HG03457 (cell line): ENCODE results near the gene MLLT6.

Source experiments
- ATAC-seq: cut with Tn5 transposase; IDR thresholded peaks from one replicate; pipeline ENCODE4 v1.9.1; 2021; ENCODE audit warnings: moderate number of reproducible peaks; ENCODE audit not compliant: unreplicated experiment

The MLLT6 gene

GRCh38 chr17:38674749-38675615 lies 30.1 kb upstream of the MLLT6 start, which contains the start of gene EPOP:
TSS of gene EPOP (minus strand) at chr17:38674957. CDS start at chr17:38674495, 462 bp downstream.
- no peak for ATAC-seq

- no peak for ATAC-seq
These were observed 28.2 kb upstream of the MLLT6 start for GRCh38 chr17:38676706-38677504.

GRCh38 chr17:38677819-38678218 lies 27.3 kb upstream of the MLLT6 start:
- ATAC-seq = no peak

DNA sequence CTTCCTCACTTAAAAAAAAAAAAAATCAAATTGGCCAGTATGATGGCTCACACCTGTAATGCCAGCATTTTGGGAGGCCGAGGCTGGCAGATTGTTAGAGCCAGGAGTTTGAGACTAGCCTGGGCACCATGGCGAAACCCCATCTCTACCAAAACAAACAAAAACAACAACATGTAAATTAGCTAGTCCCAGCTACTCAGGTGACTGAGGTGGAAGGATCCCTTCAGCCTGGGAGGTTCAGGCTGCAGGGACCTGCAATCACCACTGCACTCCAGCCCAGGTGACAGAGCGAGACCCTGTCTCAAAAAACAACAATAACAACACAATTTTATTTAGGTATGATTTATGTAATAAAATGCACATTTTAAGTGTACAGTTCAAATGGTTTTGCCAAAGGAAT lies 24.0 kb upstream of the MLLT6 start:
- ATAC-seq = no peak

DNA sequence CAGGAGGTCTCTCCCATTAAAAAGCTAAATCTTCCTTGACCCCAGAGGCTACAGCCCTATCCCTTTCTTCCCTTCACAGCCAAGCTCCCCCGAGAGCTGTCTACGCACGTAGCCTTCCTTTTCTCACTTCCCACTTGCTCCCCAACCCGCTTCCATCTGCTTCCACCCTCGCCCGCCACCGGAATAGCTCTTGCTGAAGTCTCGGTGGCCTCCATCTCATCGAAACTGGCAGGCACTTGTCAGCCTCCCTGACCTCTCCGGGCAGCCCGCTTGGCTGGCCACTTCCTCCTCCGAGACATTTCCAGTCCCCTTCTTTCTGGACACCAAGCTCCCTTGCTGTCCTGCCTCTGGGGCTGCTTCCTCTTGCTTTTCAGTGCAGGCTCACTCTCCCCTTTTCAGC lies 19.6 kb upstream of the MLLT6 start:
- no peak for ATAC-seq

DNA sequence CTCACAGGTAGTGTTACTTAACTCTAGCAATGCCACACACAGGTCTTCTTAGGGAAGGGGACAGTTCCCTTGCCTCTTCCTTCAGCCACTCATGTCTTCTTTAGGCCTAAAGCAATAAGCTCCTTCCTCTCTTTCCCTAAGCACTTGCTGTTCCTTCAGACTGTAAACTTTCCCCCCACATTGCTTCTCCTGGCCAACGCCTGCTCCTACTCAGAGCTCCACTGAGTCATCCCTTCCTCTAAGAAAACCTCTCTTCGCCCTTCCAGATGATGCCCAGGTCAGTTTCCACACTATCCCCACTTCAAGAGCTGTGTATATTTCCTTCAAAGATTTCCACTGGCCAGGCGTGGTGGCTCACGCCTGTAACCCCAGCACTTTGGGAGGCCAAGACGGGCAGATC lies 17.8 kb upstream of the MLLT6 start:
- no peak for ATAC-seq

DNA sequence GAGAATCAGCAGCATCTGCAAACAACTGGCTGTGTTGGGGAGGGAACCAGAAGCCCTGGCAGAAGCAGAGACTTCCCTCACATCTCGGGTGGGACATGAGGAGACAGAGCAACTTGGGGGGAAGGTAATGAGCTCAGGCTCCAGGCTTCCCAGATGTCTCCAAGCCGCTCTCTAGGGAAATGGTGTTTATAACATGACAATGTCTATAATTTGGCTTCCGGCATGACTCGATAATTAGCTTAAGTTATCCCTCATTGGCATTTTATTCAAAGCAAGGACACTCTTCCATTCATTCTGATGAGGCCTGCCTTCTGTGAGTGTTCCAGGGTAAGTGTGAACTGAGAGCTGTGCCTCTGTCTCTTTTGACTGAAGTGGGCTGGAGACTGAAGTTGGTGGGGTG lies 14.7 kb upstream of the MLLT6 start:
- ATAC-seq = no peak

GRCh38 chr17:38691154-38691553 lies 13.9 kb upstream of the MLLT6 start:
- no peak for ATAC-seq

DNA sequence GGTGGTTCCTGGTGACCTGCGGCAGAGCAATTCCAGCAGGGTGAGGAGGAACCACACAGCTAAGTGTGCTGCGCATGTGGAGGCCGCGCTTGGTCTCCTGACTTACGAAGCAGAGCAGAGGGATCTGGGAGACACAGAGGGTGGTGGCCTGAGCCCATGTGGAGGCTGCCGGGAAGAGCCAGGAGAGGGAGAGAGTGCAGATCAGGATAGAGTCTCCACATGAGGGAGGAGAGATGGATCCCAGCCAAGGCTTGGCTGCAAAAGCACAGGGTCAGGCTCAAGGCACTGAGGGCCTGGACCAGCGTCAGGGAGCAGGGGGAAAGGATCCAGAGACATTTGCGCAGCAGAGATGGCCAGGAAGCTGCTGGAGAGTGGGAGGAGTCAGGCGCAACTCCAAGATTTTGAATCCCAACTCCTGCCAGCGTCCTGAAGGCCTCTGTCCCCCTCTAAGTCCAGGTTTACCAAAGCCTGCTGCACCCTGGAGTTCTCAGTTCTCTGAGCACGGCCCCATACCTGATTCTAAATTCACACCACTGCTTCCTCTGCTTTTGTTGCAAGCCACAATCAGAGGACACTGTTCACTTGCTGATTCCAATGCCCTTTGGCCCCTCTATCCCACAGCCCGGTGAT lies 11.3 kb upstream of the MLLT6 start:
- no peak for ATAC-seq

GRCh38 chr17:38697061-38697820 lies 7.8 kb upstream of the MLLT6 start:
- no peak for ATAC-seq

DNA sequence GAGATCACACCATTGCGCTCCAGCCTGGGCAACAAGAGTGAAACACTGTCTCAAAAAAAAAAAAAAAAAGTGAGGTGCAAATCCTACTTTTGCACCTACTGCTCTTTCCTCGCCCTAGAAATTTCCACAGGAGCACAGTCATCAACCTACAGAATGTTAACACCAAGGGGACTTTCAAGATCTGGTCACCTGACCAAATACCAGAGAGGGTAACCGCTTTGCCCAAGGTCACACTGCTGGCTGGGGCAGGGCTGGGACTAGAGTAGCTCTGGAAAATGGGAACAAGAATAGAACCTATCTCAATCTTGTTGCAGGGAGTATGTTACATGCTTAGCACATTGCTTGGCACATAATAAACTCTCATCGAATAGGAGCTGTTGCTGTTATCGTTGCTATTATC lies 6.3 kb upstream of the MLLT6 start:
- ATAC-seq = no peak

GRCh38 chr17:38701504-38702165 lies 3.4 kb upstream of the MLLT6 start:
- no peak for ATAC-seq

DNA sequence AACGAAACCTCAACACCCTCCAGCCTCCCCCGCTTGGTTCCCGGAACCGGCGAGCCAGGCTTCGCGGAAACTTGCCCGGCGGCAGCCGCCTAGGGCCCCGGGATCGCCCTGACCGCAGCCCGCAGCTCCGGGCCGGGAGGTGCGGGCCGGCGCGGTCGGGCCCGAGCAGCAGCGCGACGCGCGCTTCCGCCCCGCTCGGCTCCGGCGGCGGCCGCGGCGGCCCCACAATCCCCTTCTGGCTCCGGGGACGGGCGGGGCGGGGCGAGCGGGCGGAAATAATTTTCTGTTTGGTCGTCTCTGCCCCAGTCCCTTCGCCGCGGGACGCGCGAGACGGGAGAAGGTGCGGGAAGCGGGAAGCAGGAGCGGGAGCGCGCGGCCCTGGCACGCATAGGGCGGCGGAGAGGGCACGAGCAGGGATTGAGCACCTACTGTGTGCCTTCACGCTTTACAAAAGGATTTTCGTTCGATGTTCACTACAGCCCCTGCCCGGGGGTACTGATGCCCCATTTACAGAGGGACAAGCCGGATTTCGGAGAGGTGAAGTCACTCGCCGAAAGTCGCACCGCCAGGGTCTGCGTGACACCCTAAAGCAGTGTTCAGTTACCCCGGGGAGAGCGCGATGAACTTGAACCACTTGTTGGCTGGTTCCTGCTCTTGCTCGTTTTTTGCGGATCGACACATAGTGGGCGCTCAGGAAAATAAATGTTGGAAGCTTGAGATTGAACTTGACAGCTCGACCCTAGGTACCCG lies 2.7 kb upstream of the MLLT6 start:
- no peak for ATAC-seq

- no peak for ATAC-seq
These were observed 1.9 kb upstream of the MLLT6 start for GRCh38 chr17:38702916-38703741.

GRCh38 chr17:38703742-38704605 lies 1.1 kb upstream of the MLLT6 start:
- ATAC-seq = no peak

- ATAC-seq = no peak
These were observed 390 bp downstream of the MLLT6 start for GRCh38 chr17:38705523-38705802.

DNA sequence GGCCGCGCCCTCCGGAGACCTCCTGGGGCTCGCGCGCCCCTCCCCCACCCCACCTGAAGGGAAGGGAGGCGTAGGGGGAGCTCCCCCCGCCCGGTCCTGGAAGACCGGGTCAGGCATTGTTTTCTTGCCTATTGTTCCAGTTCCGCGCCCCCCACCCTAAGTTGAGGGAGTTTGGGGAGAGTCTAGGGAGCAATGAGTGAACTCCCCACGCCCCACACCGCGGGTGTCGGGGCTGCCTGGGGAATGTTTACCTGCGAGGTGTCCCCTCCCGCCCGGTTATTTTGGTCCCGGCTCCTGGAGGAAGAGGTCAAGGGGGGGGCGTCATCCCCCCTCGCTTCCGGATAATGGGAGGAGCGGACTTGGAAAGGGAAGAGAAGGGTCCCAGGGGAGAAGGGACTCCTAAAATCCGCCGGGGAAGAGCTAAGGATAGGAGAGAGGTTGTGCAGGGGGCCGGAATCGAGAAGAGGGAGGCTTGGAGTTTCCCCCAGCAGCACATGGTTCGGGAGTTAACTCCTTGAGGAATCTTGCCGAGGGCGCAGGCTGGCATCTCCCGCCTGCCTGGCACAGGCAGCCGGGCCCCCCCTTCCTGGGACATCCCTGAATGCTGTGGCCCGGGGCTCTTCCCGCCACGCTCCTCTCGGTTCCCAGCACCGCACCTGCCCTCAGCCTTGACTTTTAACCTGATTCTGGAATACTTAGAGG lies 881 bp downstream of the MLLT6 start:
- no peak for ATAC-seq
